Measurements from ENCODE around the gene SMAD2.

SMAD2 gene

GRCh38 chr18:47797126-47797525 lies 133.3 kb downstream of the SMAD2 start:
- no peak for TF ChIP-seq ZFX (IDR thresholded peaks at IDR 0.05; ENCODE audit: borderline replicate concordance)
- TF ChIP-seq CTCF (IDR thresholded peaks at IDR 0.05), result no peak
- no peak overlapping the region for H3K27ac ChIP-seq

- no peak for TF ChIP-seq ZFX (IDR thresholded peaks at IDR 0.05; ENCODE audit: borderline replicate concordance)
- TF ChIP-seq CTCF (IDR thresholded peaks at IDR 0.05), result no peak
- H3K27ac ChIP-seq, result no peak overlapping the region
Observed at GRCh38 chr18:47795434-47795814, 135.0 kb downstream of the SMAD2 start.

- TF ChIP-seq CTCF (IDR thresholded peaks at IDR 0.05), result no peak
- TF ChIP-seq ZFX (IDR thresholded peaks at IDR 0.05; ENCODE audit: borderline replicate concordance), result no peak
- no peak overlapping the region for H3K27ac ChIP-seq
Observed at GRCh38 chr18:47794725-47795433, 135.6 kb downstream of the SMAD2 start.

- TF ChIP-seq CTCF (IDR thresholded peaks at IDR 0.05), result no peak
- TF ChIP-seq ZFX (IDR thresholded peaks at IDR 0.05; ENCODE audit: borderline replicate concordance), result no peak
- no peak overlapping the region for H3K27ac ChIP-seq
Observed at GRCh38 chr18:47793609-47794008, 136.8 kb downstream of the SMAD2 start.

GRCh38 chr18:47791461-47791985 lies 138.9 kb downstream of the SMAD2 start:
- no peak for TF ChIP-seq CTCF (IDR thresholded peaks at IDR 0.05)
- TF ChIP-seq ZFX (IDR thresholded peaks at IDR 0.05; ENCODE audit: borderline replicate concordance), result no peak
- H3K27ac ChIP-seq, result no peak overlapping the region

GRCh38 chr18:47790036-47790435 lies 140.4 kb downstream of the SMAD2 start:
- no peak overlapping the region for H3K27ac ChIP-seq
- TF ChIP-seq CTCF (IDR thresholded peaks at IDR 0.05) (no peak), ZFX (IDR thresholded peaks at IDR 0.05; ENCODE audit: borderline replicate concordance) (no peak)

- no peak overlapping the region for H3K27ac ChIP-seq
- no peak for TF ChIP-seq ZFX (IDR thresholded peaks at IDR 0.05; ENCODE audit: borderline replicate concordance)
- TF ChIP-seq CTCF (IDR thresholded peaks at IDR 0.05), result no peak
Observed at GRCh38 chr18:47788621-47789020, 141.8 kb downstream of the SMAD2 start.

Data from 22Rv1 (cell line).